ENCODE measurements around the gene KATNB1. TPM values are rescaled to one million over a fixed set of nuclear protein-coding genes. Genes with fewer than 3 reads are reported as not detected.

The KATNB1 gene
- total RNA-seq, 4 donors from 2014 or later: 30.6 to 54.9 (median 41.1) TPM

- TF ChIP-seq CTCF (IDR thresholded peaks at IDR 0.05): no peak
- no peak for TF ChIP-seq POLR2A (IDR thresholded peaks at IDR 0.05)
- WGBS, 2 donors: 44 to 46% methylated on average over 8 of the region's 8 CpGs
- H3K4me3 ChIP-seq (ENCODE audit: low read depth, poor library complexity, severe bottlenecking): no peak within 1 kb of the TSS
- DNase-seq (ENCODE audit: low spot score in 2 of 2): peak; percentile 30 to 77
- intact Hi-C loops (cut with DNase I; ENCODE audit: low total_unique reads): no loop called here
Measured at GRCh38 chr16:57694725-57695679, 40.6 kb upstream of the KATNB1 start, which contains the start of gene DRC7. Gene DRC7, plus strand, starts transcription at chr16:57694806. Its CDS starts 3,144 bp downstream, at chr16:57697950.

GRCh38 chr16:57695680-57696069 lies 39.9 kb upstream of the KATNB1 start:
- DNase-seq (ENCODE audit: low spot score in 2 of 2): peak in 1 of 2 donors; percentile 65
- intact Hi-C loops (cut with DNase I; ENCODE audit: low total_unique reads): no loop called here
- TF ChIP-seq POLR2A (IDR thresholded peaks at IDR 0.05) (no peak), CTCF (IDR thresholded peaks at IDR 0.05) (no peak)
- H3K4me3 ChIP-seq (ENCODE audit: low read depth, poor library complexity, severe bottlenecking): no peak overlapping the region
- WGBS, 2 donors: 70 to 73% methylated on average over 5 of the region's 5 CpGs

GRCh38 chr16:57696240-57696639 lies 39.3 kb upstream of the KATNB1 start:
- WGBS, 2 donors: 68 to 82% methylated on average over 7 of the region's 7 CpGs
- intact Hi-C loops (cut with DNase I; ENCODE audit: low total_unique reads): no loop called here

GRCh38 chr16:57697896-57698537 lies 37.6 kb upstream of the KATNB1 start:
- DNase-seq (ENCODE audit: low spot score in 2 of 2): peak in 1 of 2 donors; percentile 64
- TF ChIP-seq POLR2A (IDR thresholded peaks at IDR 0.05): no peak
- TF ChIP-seq CTCF (IDR thresholded peaks at IDR 0.05): no peak
- intact Hi-C loops (cut with DNase I; ENCODE audit: low total_unique reads): no loop called here
- WGBS, 2 donors: 93 to 94% methylated on average over 17 of the region's 17 CpGs
- H3K4me3 ChIP-seq (ENCODE audit: low read depth, poor library complexity, severe bottlenecking): no peak overlapping the region

More at GRCh38 chr16:57696240-57696639, 39.3 kb upstream of the KATNB1 start:
- TF ChIP-seq POLR2A (IDR thresholded peaks at IDR 0.05) (no peak), CTCF (IDR thresholded peaks at IDR 0.05) (no peak)
- no peak overlapping the region for H3K4me3 ChIP-seq (ENCODE audit: low read depth, poor library complexity, severe bottlenecking)
- DNase-seq (ENCODE audit: low spot score in 2 of 2): peak in 1 of 2 donors; percentile 56

GRCh38 chr16:57698812-57699405 lies 36.7 kb upstream of the KATNB1 start:
- TF ChIP-seq POLR2A (IDR thresholded peaks at IDR 0.05): no peak
- TF ChIP-seq CTCF (IDR thresholded peaks at IDR 0.05): no peak
- intact Hi-C loops (cut with DNase I; ENCODE audit: low total_unique reads): no loop called here
- peak in 1 of 2 donors; percentile 52 for DNase-seq (ENCODE audit: low spot score in 2 of 2)
- H3K4me3 ChIP-seq (ENCODE audit: low read depth, poor library complexity, severe bottlenecking): no peak overlapping the region
- 79 to 89% methylated on average over 7 to 16 of the region's 16 CpGs for WGBS, 2 donors

Data from lower leg skin (tissue), 4 donors.